Stimulated activated CD8-positive, alpha-beta memory T cell treated with anti-CD3 and anti-CD28 coated beads, Interleukin-4, amount 100 ng/mL, for 4 hours (primary cell): ENCODE measurements around the gene OR10D3.
"Not testable (repeated sequence)": the region's sequence is repeated elsewhere in the genome, so short reads cannot be mapped to it uniquely, and the experiment has no call there.

Source experiments
- DNase-seq, 2 donors: peaks; one replicate each; pipeline ENCODE4 v3.0.0-alpha.2; 2020; ENCODE audit warnings: low read depth in 2 of 2, low spot score in 1 of 2

Gene OR10D3

DNA sequence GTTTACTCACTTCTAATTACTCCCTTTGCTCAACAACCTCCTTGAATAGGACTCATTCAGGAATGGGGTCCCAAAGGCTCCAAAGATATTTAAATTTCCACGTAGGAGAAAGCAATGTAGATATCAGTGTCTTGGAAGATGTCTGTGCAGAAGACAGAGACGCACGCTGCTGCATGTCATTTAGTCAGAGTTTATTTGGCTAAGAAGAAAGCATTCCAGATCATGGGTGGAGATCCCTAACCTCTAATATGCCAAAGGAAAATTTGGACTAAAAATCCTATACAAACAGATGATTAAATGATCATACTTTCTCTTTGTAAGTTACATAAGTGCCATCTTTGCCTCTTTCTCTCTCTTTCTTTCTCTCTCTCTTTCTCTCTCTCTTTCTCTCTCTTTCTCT, at the start of gene OR10D3:
TSS of gene OR10D3 (plus strand) at position 278 of the 400 bp plus-strand sequence. CDS start 1,925 bp downstream, outside the sequence.
- no peak for DNase-seq

GRCh38 chr11:124143034-124143433, 40.1 kb upstream of the OR10D3 start:
- DNase-seq = no peak

- no peak for DNase-seq
These were observed 35.2 kb upstream of the OR10D3 start for GRCh38 chr11:124147951-124148350.

DNA sequence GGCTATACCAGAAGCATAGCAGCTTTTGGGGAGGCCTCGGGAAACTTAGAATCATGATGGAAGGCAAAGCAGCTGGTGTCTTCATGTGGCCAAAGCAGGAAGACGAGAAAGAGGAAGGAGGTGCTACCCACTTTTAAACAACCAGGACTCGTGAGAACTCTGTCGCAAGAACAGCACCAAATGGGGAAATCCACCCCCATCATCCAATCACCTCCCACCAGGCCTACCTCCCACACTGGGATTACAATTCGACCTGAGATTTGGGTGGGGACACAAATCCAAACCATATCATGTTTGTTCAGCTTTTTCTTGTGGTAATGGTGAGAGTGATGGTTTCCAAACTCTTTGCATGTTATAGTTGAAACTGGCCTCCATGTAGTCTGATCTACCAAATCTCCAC, 32.5 kb upstream of the OR10D3 start:
- no peak for DNase-seq

DNA sequence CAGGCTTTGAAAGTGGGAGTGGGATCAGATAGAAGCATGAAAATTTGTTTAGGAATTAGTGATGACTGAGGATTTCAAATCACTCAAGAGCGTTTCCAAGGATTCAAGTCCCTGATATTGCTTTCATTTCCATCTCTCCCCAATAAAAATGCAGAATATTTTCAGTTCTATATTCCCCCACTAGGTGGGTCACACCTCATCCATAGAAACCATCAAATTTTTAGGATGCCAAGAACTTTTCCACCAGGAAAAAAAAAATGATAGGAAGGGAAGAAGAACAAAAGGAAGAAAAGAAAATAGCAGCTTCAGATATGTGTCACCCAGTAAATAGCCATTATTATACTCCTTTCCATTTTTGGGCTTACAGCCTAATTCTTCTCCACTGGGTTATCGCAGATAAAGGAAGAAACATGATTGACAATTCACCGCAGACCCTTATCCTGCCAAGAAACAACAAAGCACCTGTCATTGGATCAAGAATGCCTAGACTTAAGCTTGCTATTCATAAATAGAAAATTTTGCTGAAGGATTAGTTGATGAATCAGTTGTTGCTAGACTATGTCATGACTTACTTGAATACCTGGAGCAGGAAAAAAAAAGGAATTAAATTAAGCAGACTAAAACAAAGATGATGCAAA, 30.3 kb upstream of the OR10D3 start:
- DNase-seq = no peak

DNA sequence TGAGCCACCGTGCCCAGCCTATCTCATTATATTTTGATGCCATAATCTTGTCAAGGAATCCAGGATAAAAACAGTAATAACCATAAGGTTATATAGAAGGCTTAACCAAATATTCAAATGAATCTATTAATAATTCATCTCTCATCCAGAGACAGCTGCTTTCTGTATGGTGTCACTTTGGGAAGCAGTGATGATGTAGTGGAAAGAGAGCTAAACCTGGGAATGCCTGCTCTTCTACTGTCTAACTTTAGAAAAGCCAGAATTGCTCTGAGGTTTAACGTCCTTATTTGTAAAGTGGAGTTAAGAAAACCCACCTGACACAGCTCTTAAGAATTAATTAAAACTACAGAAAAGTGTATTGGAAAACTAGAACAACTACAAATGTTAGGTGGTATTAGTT, 29.3 kb upstream of the OR10D3 start:
- no peak for DNase-seq

DNA sequence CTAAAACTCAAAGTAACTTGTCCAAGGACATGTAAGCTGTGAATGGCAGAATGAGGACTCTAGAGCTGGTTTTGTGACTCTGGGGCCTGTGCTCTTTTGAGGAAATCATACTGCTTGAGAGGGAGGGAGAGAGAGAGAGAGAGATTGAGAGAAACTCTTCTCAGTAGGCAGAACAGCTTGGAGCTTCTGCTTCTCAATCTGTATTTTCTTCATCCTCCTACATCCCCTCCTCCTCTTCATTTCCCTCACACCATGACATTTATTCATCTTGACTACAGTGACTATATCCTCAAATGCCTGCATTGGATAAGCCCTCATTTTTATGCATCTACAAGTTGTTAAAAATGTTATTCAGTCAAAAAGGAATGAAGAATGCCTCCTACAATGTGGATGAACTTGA, 23.7 kb upstream of the OR10D3 start:
- no peak for DNase-seq

DNA sequence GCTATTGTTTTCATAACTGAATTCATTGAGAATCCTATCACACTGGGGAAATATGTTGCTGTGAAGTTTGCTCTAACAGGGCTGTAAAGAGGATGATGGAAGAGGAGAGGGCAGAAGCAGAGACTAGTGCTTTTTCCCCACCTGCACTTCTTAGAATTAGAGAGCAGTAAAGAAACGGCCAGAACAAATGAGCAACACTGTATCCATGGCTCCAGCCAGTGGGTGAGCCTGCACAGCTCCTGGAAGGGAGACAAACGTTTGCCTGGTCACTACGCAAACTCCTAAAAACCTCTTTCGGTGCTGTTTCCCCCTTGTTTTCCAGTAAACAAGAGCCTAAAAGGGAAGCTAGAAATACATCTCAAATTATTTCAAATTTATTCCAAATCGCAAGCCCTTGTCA, 22.2 kb upstream of the OR10D3 start:
- DNase-seq = no peak

DNA sequence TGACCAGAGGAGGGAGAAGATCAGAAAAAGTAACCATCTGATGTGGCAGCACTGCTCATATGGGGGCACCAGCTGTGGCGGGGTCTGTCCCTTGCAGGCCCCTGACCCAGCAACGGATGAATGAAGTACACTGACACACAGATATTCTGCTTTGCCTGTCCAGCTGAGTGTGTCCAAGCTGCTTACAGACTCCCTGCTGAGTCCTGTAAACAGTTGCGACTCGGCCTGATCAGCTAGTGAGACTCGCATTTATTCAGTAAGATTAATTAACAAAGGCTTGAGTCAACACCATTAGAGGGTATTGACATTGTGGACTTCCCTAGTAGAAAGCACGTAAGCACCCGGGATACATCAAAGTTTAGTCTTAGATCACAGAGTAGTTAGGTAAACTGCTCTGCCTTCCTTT, 15.3 kb upstream of the OR10D3 start:
- DNase-seq = no peak

DNA sequence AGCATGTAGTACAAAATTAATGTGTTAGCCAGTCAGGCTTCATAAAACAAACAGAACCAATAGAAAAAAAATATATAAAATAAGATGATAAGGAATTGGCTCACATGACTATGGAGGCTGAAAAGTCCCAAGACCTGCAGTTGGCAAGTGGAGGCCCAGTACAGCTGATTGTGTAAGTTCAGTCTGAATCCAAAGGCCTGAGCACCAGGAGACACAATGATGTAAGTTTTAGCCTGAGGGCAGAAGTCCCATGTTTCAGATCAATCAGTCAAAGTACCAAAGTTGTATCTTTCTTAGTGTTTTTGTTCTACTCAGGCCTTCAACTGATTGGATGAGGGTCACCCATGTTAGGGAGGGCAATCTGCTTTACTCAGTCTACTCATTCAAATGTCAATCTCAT, 14.3 kb upstream of the OR10D3 start:
- DNase-seq = no peak

DNA sequence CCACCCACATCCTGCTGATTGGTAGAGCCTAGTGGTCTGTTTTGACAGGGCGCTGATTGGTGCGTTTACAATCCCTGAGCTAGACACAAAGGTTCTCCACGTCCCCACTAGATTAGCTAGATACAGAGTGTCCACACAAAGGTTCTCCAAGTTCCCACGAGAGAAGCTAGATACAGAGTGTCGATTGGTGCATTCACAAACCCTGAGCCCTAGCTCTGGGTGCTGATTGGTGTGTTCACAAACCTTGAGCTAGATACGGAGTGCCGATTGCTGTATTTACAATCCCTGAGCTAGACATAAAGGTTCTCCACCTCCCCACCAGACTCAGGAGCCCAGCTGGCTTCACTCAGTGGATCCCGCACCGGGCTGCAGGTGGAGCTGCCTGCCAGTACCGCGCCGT, 12.8 kb upstream of the OR10D3 start:
- not testable (repeated sequence) for DNase-seq

DNA sequence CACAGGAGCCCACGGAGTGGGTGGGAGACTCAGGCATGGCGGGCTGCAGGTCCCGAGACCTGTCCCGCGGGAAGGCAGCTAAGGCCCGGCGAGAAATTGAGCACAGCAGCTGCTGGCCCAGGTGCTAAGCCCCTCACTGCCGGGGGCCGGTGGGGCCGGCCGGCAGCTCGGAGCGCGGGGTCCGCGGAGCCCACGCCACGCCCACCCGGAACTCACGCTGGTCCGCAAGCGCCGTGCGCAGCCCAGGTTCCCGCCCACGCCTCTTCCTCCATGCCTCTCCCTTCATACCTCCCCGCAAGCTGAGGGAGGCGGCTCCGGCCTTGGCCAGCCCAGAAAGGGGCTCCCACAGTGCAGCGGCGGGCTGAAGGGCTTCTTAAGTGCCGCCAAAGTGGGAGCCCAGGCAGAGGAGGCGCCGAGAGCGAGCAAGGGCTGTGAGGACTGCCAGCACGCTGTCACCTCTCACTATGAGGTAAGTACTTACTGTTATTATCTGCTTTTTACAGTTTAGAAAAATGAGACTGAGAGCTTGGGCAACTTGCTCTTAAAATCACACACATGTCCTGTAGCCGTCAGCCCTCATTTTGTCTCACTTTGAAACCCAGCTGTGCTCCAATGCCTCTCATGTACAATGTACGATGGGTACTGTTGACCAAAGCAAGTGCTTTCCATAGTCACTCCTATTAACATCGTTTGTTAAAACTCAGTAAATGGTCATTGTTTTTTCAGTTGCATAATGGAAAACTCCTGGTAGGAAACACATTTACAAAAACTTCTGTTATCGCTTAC, 12.2 kb upstream of the OR10D3 start:
- DNase-seq = no peak

DNA sequence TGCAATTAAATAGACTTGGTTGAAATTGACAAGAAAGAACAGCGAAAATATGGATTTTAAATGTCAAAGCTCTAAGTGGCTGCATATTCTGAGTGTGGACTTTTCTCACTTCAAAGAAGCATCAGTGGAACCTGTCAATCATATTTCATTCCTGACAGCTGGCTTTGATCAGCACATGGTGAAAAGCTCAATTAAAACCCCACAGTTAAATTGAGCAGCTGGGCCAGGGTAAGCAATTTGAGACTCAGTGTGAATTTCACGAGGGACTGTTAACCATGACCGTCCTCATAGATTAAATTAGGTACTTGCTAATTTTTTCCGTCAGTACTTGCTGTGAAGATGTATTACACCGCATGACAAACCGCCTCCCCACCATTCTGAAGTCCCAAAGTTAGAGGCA, 11.0 kb upstream of the OR10D3 start:
- DNase-seq = no peak

- DNase-seq = no peak
These were observed 10.5 kb upstream of the OR10D3 start for GRCh38 chr11:124172599-124172998.

- DNase-seq = no peak
These were observed 9.1 kb upstream of the OR10D3 start for GRCh38 chr11:124174001-124174583.

GRCh38 chr11:124176925-124177715, 6.0 kb upstream of the OR10D3 start:
- no peak for DNase-seq

DNA sequence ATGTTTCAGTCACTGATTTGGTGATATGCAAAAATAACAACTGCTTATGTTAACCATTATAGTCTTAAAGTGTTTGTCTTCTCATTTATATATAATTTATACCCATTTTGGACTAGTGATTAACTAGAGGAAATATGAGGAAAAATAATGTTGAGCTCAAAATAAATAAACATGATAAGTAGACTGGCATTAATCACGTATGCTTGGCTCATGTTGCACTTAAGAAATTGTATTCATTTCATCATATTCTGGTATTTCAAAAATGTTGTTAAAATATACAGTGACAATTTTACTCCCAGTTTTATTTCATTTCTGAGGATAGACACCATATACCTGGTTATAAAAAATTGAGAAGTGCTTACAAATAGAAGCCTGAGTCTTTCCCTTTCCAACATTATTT, 3.8 kb upstream of the OR10D3 start:
- no peak for DNase-seq

DNA sequence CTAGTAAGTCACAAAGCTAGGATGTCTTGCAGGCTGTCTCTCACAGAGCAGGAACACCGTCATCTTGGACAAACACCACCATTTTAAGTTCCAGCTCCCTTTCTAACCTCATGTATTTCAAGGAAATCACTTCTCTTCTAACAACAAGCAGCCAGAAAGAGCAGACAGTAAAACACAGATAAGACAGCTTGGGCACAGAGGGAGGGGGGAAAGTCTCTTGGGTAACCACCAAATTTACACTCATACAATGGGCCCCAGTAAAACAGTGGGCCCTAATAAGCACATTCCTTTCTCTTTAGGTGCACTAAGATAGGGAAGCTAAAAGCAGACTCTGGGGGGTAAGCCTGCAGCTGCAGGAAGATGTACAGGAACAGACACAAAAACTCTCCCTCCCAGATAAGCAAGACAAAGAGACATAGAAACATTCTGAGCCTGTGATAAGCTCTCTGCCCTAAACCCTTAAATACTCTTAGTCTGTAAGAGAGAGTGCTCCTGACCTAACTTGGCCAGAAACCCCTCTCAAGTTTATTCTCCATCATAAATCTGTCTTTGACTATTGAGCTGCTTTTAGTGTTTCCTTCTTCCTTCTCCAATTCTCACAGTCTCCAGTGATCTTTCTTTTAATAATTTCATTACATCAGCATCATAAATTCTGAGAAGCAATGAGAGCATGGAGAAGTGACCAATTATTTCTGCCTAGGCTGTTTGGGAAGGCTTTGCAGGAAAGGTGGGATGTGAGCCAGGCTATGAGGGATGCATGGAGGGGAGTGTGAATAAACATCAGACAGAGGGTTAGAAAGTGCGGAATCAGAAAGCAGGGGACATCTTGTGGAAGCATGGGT, 7.4 kb downstream of the OR10D3 start:
- no peak for DNase-seq

DNA sequence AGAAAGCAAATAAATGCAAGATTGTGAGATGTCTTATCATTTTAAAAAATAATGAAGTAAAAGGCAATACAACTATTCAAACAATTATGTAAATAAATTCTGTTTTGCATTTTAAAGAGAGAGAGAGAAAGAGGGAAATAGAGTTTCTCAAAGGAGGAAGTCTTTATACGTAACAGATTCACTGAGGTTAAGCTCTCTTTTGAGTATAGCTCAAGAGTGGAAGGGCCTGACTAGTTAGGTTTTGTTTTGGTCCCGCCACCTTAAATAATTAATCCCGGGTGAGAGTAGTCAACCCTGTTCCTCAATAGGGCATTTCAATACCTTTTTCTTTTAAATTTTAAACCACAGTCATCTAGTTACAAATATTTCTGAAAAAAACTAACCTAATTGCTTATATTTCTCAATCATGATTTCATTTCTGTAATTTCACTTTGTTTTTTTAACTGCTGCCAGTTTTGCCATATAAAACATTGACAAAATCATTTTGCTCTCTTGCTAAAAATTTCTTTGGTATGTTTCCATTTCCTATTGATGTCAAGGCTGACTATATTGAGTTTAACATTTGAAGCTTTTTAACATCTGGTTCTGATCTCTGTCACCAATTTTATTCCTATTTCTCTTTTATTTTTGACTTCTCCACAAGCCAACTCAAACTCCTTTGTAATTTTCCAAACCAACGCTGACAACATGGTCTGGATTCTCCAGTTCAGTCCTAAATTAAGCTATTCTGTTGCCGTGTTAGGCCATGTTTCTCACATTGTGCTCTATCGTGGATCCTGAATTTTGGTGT, 10.3 kb downstream of the OR10D3 start:
- no peak for DNase-seq
